ENCODE data around the gene TRAPPC2.
"Not testable (repeated sequence)": the region's sequence is repeated elsewhere in the genome, so short reads cannot be mapped to it uniquely, and the experiment has no call there.

TRAPPC2 gene

DNA sequence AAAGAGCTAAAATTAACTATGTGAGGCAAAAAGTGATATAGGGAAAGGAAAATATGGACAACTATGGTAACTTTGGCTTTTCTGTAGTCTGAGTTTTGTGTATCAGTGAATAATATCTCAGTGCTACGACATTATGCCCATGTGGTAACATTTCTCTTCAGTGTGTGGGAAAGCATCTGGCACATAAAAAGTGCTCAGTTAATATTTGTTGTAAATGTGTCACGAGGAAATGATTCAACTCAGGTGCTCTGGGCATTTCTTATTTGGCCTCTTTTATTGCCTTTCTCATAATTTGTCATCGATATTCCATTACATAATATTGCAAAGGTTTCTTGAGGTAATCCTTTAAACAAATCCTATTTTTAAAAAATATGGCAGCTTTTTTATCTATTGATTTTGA lies 17.7 kb upstream of the TRAPPC2 start:
- in situ Hi-C loops (cut with HindIII; ENCODE audit: low pct_ligation_motif_present, low pct_unique_long_range_greater_than_20kb, low sequenced_read_pairs): no loop called here
- no peak for DNase-seq

DNA sequence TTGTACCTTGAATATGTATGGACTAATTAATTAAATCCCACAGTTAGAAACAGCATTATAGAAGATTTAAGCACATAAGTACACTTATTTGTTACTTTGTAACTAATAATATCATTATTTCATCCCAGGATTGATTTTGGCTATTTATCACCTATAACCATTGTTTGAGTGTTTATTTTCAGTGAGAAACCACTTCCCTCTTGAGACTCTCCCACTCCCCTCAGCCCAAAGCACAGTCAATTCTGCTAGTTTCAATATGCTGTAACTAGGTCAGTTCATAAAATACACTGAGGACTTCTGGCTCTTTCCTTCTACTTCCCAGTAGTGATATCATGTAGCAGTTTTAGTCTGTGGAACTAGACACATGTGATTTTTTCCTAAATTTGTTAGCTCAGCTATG lies 16.4 kb upstream of the TRAPPC2 start:
- DNase-seq: no peak
- in situ Hi-C loops (cut with HindIII; ENCODE audit: low pct_ligation_motif_present, low pct_unique_long_range_greater_than_20kb, low sequenced_read_pairs): no loop called here

DNA sequence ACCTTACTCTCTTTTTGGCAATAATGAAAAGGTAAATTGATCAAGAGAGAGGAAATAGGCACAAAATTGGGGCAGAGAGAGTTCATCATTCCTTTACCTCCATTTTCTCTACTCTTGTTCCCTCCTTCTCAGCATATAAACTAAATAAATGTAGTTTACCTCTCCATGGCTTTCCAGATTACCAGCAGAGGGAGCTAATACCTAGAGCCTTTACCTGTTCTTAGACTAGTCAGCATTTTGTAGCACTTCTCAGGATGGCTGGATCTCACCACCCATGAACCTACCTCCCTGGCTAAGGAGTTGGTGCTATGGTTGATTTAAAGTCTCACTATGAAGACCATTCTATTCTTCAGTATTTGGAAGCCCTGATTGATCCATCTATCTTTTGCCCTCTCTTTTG lies 15.8 kb upstream of the TRAPPC2 start:
- peak; percentile 46 for DNase-seq
- in situ Hi-C loops (cut with HindIII; ENCODE audit: low pct_ligation_motif_present, low pct_unique_long_range_greater_than_20kb, low sequenced_read_pairs): no loop called here

DNA sequence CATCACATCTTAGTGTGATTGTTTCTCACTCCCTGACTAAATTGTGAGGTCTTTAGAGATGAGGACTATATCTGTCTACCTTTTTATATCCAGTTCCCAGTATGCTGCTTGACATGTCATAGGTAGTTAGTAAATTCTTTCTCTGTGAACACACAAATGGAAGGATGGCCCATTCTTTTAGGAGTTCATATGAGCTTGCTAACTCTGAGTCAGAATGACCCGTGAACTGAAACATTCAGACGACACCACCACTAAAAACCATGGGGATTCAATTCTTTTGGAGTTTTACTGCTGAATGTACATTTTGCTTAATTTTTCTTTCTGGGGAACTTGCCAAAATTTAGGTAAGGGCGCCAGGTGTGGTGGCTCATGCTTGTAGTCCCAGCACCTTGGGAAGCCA lies 14.1 kb upstream of the TRAPPC2 start:
- DNase-seq: no peak
- in situ Hi-C loops (cut with HindIII; ENCODE audit: low pct_ligation_motif_present, low pct_unique_long_range_greater_than_20kb, low sequenced_read_pairs): no loop called here

DNA sequence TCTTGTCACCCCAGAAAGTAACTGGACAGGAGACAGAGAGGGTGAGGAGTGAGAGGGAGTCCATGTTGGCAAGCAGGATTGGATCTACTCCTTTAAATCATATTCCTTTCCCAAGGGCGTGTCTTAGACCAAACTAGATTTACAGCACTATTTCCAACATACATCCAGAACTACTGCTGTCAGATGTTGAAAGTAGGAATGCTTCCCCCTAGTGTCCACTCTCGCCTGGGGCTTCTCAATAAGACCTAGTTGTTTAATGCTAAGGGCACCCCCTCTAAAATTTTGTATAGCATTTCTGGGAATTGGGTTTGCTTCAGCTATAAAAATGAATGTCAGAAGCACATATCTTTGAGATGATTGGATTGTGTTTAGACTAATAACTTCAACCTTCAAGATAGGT lies 13.4 kb upstream of the TRAPPC2 start:
- in situ Hi-C loops (cut with HindIII; ENCODE audit: low pct_ligation_motif_present, low pct_unique_long_range_greater_than_20kb, low sequenced_read_pairs): no loop called here
- DNase-seq: peak; percentile 44

DNA sequence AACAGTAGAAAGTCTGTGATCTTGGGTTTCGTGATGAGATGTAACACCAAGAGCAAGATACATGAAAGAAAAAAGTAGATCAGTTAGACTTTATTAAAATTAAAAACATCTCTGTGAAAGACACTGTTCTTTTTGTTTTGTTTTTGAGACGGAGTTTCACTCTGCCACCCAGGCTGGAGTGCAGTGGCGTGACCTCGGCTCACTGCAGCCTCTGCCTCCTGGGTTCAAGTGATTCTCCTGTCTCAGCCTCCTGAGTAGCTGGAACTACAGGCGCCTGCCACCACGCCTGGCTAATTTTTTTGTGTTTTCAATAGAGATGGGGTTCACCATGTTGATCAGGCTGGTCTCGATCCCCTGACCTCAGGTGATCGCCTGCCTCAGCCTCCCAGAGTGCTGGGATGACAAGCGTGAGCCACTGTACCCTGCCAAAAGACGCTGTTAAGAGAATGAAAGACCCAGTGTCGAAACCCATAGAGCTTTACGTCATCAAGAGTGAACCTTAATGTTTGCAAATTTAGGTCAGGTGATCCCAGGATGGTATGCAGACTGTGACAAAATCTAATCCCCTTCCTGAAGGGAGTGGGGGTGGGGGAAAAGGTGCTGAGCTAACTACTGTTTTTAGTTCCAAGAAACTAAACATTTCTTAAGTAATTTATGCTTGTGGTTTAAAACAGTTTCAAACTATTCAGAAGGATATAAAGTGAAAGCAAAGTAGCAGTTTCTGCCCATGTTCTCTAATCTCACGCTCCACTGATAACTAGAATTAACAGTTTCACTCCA lies 8.2 kb upstream of the TRAPPC2 start:
- DNase-seq: no peak
- in situ Hi-C loops (cut with HindIII; ENCODE audit: low pct_ligation_motif_present, low pct_unique_long_range_greater_than_20kb, low sequenced_read_pairs): no loop called here

DNA sequence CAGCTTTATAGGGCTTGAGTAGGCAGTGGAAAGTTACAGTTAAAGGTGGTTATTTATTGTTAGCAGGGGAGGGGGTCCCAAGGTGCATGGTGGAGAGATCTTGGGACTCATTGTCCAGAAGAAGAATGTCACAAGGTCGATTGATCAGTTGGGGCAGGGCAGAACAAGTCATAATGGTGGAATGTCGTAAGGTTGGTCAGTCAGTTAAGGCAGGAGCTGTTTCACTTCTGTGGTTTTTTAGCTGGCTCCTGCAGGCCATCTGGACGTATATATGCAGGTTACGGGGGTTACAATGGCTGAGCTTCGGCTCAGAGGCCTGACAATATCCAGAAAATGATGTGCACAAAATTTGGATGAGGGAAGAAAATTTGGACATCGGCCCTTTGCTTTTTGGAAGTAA lies 7.3 kb upstream of the TRAPPC2 start:
- in situ Hi-C loops (cut with HindIII; ENCODE audit: low pct_ligation_motif_present, low pct_unique_long_range_greater_than_20kb, low sequenced_read_pairs): no loop called here
- no peak for DNase-seq

DNA sequence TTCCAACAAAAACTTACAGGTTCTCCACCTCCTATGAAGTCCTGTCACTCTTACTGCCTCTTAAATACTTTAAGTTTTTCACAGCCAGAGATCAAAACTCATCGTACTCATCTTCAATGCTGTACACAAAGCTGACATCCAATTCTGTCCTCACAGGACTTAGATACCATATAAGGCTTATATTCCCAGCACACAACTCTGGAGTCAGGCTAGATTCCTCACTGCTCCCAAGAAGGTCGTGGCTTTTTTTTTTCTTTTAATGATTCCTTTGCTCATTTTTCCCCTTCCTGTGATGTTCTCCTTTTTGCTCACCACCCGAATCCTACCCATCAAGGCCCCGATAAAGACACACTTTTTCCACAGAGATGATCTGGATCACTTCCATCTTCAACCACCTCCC lies 914 bp downstream of the TRAPPC2 start:
- in situ Hi-C loops (cut with HindIII; ENCODE audit: low pct_ligation_motif_present, low pct_unique_long_range_greater_than_20kb, low sequenced_read_pairs): no loop called here
- DNase-seq: no peak

DNA sequence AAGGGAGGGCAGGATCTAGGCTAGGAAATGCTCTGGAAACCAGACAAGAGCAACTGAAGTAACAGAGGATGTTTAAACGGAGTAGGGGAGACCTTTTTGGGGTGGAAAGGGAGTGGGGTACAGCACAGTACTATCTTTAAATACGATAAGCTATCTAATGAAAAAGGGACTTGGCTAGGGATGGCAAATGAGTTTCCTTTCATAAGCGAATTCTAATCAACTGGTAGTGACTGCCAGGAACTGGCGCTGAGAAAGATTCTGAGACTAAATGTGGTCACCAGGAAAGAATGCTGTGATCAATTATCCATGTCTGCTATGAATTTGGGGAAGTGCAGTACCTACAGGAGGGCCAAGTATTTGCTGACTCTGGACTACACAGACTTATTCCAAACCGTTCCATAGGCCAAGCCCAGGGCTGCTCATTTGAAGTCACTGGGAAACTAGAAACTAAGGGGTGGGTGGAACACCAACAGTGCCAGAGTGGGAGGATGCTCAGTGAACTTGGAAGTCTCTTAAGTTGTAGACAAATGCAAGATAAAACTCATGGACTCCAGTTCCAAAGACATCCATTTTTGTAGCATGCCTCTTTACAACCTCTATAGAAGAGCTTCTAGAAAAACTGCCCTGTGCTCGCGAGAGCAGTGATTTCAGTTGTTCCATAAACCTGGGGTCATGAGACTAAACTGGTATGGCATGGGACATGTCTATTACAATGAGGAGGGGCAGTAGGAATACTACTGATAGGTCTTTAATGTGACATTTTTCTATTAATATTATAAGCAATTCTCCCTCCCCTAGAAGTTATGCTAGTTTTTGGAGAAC lies 2.0 kb downstream of the TRAPPC2 start:
- DNase-seq: peak; percentile 4
- in situ Hi-C loops (cut with HindIII; ENCODE audit: low pct_ligation_motif_present, low pct_unique_long_range_greater_than_20kb, low sequenced_read_pairs): no loop called here

DNA sequence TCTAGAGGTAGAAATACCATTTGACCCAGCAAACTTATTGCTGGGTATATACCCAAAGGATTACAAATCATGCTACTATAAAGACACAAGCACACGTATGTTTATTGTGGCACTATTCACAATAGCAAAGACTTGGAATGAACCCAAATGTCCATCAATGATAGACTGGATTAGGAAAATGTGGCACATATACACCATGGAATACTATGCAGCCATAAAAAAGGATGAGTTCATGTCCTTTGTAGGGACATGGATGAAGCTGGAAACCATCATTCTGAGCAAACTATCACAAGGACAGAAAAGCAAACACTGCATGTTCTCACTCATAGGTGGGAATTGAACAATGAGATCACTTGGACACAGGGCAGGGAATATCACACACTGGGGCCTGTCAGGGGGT lies 3.9 kb downstream of the TRAPPC2 start:
- in situ Hi-C loops (cut with HindIII; ENCODE audit: low pct_ligation_motif_present, low pct_unique_long_range_greater_than_20kb, low sequenced_read_pairs); DNase-seq: not testable (repeated sequence)

DNA sequence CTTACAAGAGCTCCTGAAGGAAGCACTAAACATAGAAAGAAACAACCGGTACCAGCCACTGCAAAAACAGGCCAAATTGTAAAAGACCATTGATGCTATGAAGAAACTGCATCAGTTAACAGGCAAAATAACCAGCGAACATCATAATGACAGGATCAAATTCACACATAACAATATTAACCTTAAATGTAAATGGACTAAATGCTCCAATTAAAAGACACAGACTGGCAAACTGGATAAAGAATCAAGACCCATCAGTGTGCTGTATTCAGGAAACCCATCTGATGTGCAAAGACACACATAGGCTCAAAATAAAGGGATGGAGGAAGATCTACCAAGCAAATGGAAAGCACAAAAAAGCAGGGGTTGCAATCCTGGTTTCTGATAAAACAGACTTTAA lies 7.8 kb downstream of the TRAPPC2 start:
- in situ Hi-C loops (cut with HindIII; ENCODE audit: low pct_ligation_motif_present, low pct_unique_long_range_greater_than_20kb, low sequenced_read_pairs); DNase-seq: not testable (repeated sequence)

DNA sequence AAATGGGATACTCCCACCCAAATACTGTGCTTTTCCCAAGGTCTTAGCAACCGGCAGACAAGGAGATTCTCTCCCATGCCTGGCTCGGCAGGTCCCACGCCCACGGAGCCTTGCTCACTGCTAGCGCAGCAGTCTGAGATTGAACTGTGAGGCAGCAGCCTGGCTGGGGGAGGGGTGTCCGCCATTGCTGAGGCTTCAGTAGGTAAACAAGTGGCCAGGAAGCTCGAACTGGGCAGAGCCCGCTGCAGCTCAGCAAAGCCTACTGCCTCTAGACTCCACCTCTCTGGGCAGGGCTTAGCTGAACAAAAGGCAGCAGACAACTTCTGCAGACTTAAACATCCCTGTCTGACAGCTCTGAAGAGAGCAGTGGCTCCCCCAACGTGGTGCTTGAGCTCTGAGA lies 9.5 kb downstream of the TRAPPC2 start:
- in situ Hi-C loops (cut with HindIII; ENCODE audit: low pct_ligation_motif_present, low pct_unique_long_range_greater_than_20kb, low sequenced_read_pairs): not testable (repeated sequence)

DNA sequence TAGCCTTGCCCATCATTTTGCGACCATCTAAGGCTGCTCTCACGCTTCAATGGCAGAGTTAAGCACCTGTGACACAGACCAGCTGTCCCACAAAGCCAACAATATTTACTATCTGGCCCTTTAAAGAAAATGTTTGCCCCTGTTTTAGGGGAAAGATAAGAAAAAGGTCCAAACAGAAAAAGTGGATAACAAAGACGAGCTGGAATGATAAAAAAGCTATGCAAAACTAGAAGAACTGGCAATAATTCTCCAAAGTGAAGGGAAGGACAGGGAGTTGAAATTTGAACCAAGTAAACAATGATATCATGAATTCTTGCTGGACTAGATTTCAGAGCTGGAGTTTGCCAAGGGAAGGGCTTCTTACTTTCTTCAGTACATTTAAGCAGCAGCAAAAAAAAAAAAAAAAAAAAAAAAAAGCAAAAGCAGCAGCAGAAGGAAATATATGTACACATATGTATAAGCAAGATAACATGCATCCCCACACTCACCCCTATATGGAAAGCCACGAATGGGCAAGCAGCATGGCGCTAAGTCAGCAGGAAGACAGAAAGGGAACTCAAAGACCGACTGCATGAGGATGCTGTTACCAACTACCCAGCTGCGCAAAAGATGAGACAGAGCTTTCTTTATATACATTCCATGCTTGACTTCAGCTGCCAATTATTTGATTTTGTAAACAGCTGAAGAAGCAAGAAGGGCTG lies 12.5 kb downstream of the TRAPPC2 start:
- in situ Hi-C loops (cut with HindIII; ENCODE audit: low pct_ligation_motif_present, low pct_unique_long_range_greater_than_20kb, low sequenced_read_pairs): no loop called here
- no peak for DNase-seq

More for the DNA sequence above, 9.5 kb downstream of the TRAPPC2 start:
- DNase-seq: not testable (repeated sequence)

DNA sequence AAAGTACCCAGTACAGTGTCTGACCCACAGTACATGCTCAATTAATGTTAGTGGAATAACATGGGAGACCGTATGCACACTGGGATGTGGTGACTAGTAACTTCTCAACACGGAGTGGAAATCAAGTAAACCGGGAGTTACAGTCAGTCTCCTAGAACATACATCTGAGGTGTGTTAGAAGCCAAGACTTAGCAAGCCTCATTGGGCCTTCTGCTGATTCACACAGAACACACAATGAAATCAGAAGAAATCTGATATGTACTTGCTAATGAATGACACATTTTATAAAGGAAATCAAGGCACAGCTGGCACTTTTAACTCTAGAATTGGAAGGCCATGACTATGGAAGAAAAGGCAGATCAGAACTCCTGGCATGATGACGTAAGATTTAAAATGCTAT lies 13.0 kb downstream of the TRAPPC2 start:
- in situ Hi-C loops (cut with HindIII; ENCODE audit: low pct_ligation_motif_present, low pct_unique_long_range_greater_than_20kb, low sequenced_read_pairs): no loop called here

DNA sequence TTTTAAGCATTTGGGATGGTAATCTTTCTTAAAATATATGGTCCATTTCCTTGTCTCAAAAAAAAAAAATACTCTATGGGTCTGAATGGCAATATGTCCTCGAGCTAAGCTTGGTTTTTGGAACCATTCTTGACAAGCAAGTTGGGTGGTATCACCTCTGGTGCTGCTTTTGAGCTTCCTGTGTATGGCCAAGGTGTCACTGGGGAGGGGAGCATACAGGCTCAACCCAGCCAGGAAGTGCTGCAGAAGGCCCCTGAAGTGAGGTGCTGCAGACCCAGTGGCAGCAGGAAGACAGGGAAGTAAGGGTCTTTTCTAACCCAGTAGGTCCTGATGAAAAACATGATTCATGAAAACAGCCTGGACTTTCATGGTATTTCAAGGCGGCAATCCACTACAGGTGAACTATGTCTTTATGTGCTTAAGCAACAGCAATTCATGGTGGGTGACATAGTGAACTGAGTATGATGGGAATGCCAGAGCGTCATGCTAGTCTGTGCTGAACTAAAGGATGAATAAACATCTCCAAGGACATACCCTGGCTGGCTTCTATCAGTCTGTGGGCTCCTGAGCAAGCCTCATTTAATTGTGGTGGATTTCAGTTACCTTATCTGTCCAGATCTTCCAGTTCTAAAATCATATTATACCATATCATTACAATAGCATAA lies 15.1 kb downstream of the TRAPPC2 start:
- no peak for DNase-seq
- in situ Hi-C loops (cut with HindIII; ENCODE audit: low pct_ligation_motif_present, low pct_unique_long_range_greater_than_20kb, low sequenced_read_pairs): no loop called here

More for the DNA sequence above, 13.0 kb downstream of the TRAPPC2 start:
- no peak for DNase-seq

DNA sequence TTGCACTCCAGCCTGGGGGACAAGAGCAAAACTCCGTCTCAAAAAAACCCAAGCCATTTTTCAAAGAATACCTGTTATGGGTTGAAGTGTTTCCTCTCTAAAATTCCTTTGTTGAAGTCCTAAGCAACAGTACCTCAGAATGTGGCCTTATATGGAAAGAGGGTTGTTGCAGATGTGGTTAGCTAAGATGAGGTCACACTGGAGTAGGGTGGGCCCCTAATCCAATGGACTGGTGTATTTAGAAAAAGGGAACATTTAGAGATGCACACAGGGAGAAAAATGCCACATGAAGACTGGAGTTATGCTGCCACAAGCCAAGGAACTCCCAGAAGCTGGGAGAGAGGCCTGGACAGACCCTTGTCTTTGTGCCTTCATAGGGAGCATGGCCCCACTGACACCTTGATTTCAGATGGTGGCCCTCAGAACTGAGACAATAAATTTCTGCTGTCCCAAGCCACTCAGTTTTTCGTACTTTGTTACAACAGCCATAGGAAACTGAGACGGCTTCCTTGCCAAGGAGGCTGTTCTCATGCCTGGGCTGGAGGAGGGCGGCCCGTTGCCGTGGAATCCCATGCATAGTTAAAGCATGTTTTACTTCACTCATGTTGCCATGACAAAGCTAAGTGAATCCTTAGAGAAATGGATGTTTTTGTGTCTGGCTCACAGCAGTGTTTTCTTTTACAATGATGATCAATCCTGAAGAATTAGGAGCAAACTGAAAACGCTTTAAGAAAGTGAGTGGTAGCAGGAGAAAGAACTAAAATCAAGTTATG lies 16.5 kb downstream of the TRAPPC2 start:
- no peak for DNase-seq
- in situ Hi-C loops (cut with HindIII; ENCODE audit: low pct_ligation_motif_present, low pct_unique_long_range_greater_than_20kb, low sequenced_read_pairs): no loop called here

DNA sequence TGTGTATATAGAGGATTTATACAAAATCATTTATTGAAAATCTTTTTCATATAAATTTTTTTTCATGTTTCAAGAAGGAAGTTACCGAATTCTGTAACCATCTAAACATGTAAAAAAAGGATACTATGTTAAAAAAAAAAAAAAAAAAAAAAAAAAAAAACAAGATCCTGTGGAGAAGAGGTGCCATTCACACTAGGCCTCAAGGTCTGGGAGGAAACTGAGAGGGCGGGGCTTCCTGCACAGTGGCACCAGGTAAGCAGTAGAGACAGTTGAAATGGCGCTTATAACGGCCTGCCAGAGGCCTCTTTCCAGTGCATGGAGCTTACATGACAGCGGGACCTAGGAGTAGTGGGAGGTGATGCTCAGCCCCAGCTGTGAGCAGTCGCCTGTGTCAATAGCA lies 17.5 kb downstream of the TRAPPC2 start:
- DNase-seq: no peak

DNA sequence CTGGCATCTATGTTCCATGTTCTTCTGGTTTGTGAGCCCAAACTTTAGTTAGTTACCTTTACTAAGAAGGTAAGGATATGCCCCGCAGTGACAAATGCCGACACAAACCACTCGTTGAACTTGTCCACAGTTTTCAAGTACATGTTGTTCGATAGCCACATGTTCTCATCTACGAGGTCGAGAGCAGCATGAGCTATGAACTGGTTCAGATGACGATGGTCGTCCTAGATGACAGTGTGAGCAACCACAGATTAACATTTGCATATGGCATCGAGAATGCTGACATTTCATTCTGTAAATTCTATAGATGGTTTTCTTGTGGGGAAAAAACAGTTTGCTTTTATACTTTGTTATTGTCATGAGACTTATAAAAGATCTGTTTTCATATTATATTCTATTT lies 18.0 kb downstream of the TRAPPC2 start:
- DNase-seq: no peak
- in situ Hi-C loops (cut with HindIII; ENCODE audit: low pct_ligation_motif_present, low pct_unique_long_range_greater_than_20kb, low sequenced_read_pairs): no loop called here

More for the DNA sequence above, 17.5 kb downstream of the TRAPPC2 start:
- in situ Hi-C loops (cut with HindIII; ENCODE audit: low pct_ligation_motif_present, low pct_unique_long_range_greater_than_20kb, low sequenced_read_pairs): no loop called here

Data from ACHN (cell line).